Measurements from ENCODE around the gene MLLT10.

GRCh38 chr10:21529032-21529910, 4.8 kb upstream of the MLLT10 start:
- TF ChIP-seq POLR2AphosphoS5 (IDR thresholded peaks at IDR 0.05; ENCODE audit: insufficient read depth in 1 of 2, low read depth in 1 of 2): no peak
- no peak for TF ChIP-seq CTCF (IDR thresholded peaks at IDR 0.05)

Measured in vagina (tissue), 2 donors.